SK-N-SH (cell line): ENCODE results near the gene HPCAL1. TPM values are rescaled to one million over a fixed set of nuclear protein-coding genes. Genes with fewer than 3 reads are reported as not detected.

Source experiments
- CTCF ChIA-PET: fragments of 300-600, 350-600 bp; formaldehyde crosslinking; extraction: SDS; loops from one replicate; lab custom pipeline; 2021; lab: Yijun Ruan, JAX
- POLR2A ChIA-PET: fragments of 350-600 bp; sonication (Branson Sonifier 250); formaldehyde crosslinking; extraction: SDS; loops from one replicate; lab custom pipeline; 2020; ENCODE audit warnings: antibody characterized with exemption, inconsistent platforms; lab: Yijun Ruan, JAX
- DNase-seq: peaks from one replicate; pipeline ENCODE4 v3.0.0; 2012
- H2AFZ ChIP-seq: fragments of 200-600 bp; sonication (generic); 2 replicates; pipeline ENCODE4 v1.8.1; 2016; ENCODE audit warnings: antibody characterized with exemption, mild to moderate bottlenecking, low read depth
- H3F3A ChIP-seq: fragments of 200-600 bp; sonication (generic); replicated peaks from 2 replicates; pipeline ENCODE3; 2016; ENCODE audit warnings: antibody characterized with exemption, mild to moderate bottlenecking; ENCODE audit not compliant: insufficient read depth
- H3K27ac ChIP-seq, 2 experiments: fragments of 200-500 bp in 1 of 2; fragments of 200-600 bp in 1 of 2; sonication (Bioruptor generic) in 1 of 2; sonication (generic), shearing (Covaris generic) in 1 of 2; 2 replicates each; pipeline versions ENCODE4 v1.5.1 to v1.6.1; 2014 to 2016; ENCODE audit warnings: low read depth in 2 of 2, inconsistent platforms in 1 of 2, low read length in 1 of 2, mild to moderate bottlenecking in 1 of 2, mixed read lengths in 1 of 2
- H3K27me3 ChIP-seq: fragments of 200-600 bp; sonication (generic), shearing (Covaris generic); 2 replicates; pipeline ENCODE4 v1.6.1; 2016; ENCODE audit warnings: mixed run types; ENCODE audit not compliant: insufficient read depth
- H3K36me3 ChIP-seq, 2 experiments: fragments of 200-500 bp in 1 of 2; fragments of 200-600 bp in 1 of 2; sonication (Bioruptor generic) in 1 of 2; sonication (generic) in 1 of 2; replicated peaks in 1 of 2; 2 replicates each; pipeline versions ENCODE3 to v1.5.1; 2014 to 2016; ENCODE audit warnings: low read length in 1 of 2, mild to moderate bottlenecking in 1 of 2; ENCODE audit not compliant: insufficient read depth in 2 of 2, control insufficient read depth in 1 of 2
- H3K4me1 ChIP-seq, 2 experiments: fragments of 200-500 bp in 1 of 2; fragments of 200-600 bp in 1 of 2; sonication (Bioruptor generic) in 1 of 2; sonication (generic), shearing (Covaris generic) in 1 of 2; 2 replicates each; pipeline versions ENCODE4 v1.5.1 to v1.6.1; 2014 to 2016; ENCODE audit warnings: low read depth in 1 of 2, low read length in 1 of 2, mixed run types in 1 of 2; ENCODE audit not compliant: insufficient read depth in 2 of 2, control insufficient read depth in 1 of 2
- H3K4me2 ChIP-seq: fragments of 200-600 bp; sonication (generic), shearing (Covaris generic); 2 replicates; pipeline ENCODE4 v1.6.1; 2017; ENCODE audit warnings: mixed run types
- H3K4me3 ChIP-seq, 2 experiments: fragments of 200-500 bp in 1 of 2; fragments of 200-600 bp in 1 of 2; sonication (Bioruptor generic) in 1 of 2; sonication (generic), shearing (Covaris generic) in 1 of 2; 2 replicates each; pipeline versions ENCODE4 v1.5.1 to v1.8.1; 2014 to 2016; ENCODE audit warnings: low read depth in 2 of 2, inconsistent platforms in 1 of 2, low read length in 1 of 2, mild to moderate bottlenecking in 1 of 2, mixed read lengths in 1 of 2, moderate library complexity in 1 of 2
- H3K79me2 ChIP-seq: fragments of 200-600 bp; sonication (generic); 2 replicates; pipeline ENCODE4 v1.8.1; 2017; ENCODE audit warnings: mild to moderate bottlenecking; ENCODE audit not compliant: insufficient read depth
- H3K9ac ChIP-seq: fragments of 200-600 bp; sonication (generic); 2 replicates; pipeline ENCODE4 v1.6.1; 2017; ENCODE audit warnings: mixed run types
- H3K9me2 ChIP-seq: fragments of 200-600 bp; sonication (generic); 2 replicates; pipeline ENCODE4 v1.6.1; 2017; ENCODE audit warnings: mixed run types
- H3K9me3 ChIP-seq: fragments of 200-600 bp; sonication (generic); 2 replicates; pipeline ENCODE4 v1.6.1; 2017; ENCODE audit warnings: mixed run types, mild to moderate bottlenecking, moderate library complexity
- H4K20me1 ChIP-seq: fragments of 200-600 bp; sonication (generic); 2 replicates; pipeline ENCODE4 v1.6.1; 2017; ENCODE audit warnings: mild to moderate bottlenecking, mixed run types; ENCODE audit not compliant: insufficient read depth
- CHD2 ChIP-seq: fragments of 150-350 bp; IDR thresholded peaks from 2 replicates; pipeline ENCODE4 v1.6.1; 2018; ENCODE audit warnings: low read length; ENCODE audit not compliant: partially characterized antibody
- FOSL2 ChIP-seq: IDR thresholded peaks from 2 replicates; pipeline ENCODE4 v1.4.0; 2012; ENCODE audit warnings: low read depth, mild to moderate bottlenecking, moderate library complexity, borderline replicate concordance
- FOXM1 ChIP-seq: IDR thresholded peaks from 2 replicates; pipeline ENCODE4 v1.4.0; 2012; ENCODE audit warnings: low read depth, mild to moderate bottlenecking
- GABPA ChIP-seq: IDR thresholded peaks from 2 replicates; pipeline ENCODE4 v1.4.0; 2012; ENCODE audit warnings: low read depth, mild to moderate bottlenecking
- GATA2 ChIP-seq: sonication (generic); formaldehyde crosslinking; IDR thresholded peaks from 2 replicates; pipeline ENCODE4 v1.5.0; 2020; ENCODE audit warnings: mild to moderate bottlenecking, missing genetic modification reagents
- NRF1 ChIP-seq: IDR thresholded peaks from 2 replicates; pipeline ENCODE4 v1.6.1; 2012; ENCODE audit warnings: low read depth, mild to moderate bottlenecking, low read length
- RAD21 ChIP-seq: IDR thresholded peaks from 2 replicates; pipeline ENCODE4 v1.6.1; 2012; ENCODE audit warnings: mild to moderate bottlenecking, low read length
- RCOR1 ChIP-seq: fragments of 150-350 bp; IDR thresholded peaks from 2 replicates; pipeline ENCODE4 v1.6.1; 2017; ENCODE audit warnings: antibody characterized with exemption, low read length
- RFX5 ChIP-seq: IDR thresholded peaks from 2 replicates; pipeline ENCODE4 v1.6.1; 2012; ENCODE audit warnings: mild to moderate bottlenecking, improper control_type of control experiment, low read length
- RXRA ChIP-seq: IDR thresholded peaks from 2 replicates; pipeline ENCODE4 v1.4.0; 2012; ENCODE audit warnings: low read depth, mild to moderate bottlenecking, borderline replicate concordance
- SIN3A ChIP-seq: IDR thresholded peaks from 2 replicates; pipeline ENCODE4 v1.6.1; 2012; ENCODE audit warnings: low read depth, mild to moderate bottlenecking, low read length, moderate library complexity, borderline replicate concordance
- WGBS: methylation state at CpG from one replicate; pipeline ENCODE4 v1.1.6; 2017; ENCODE audit warnings: low lambda C conversion rate; 5-methylcytosine and 5-hydroxymethylcytosine counted together
- polyA plus RNA-seq, 3 experiments: library from polyadenylated mRNA; depleted of rRNA; stranded (reverse); fragments of >200 nt; gene quantifications; 2 replicates each; pipeline ENCODE4 v1.2.3, GENCODE V29; 2012
- TF ChIP-seq, protein P1 (sequence below): IDR thresholded peaks from 2 replicates; pipeline ENCODE4 v1.4.0; 2012; ENCODE audit warnings: low read depth, borderline replicate concordance
- TF ChIP-seq, protein P2 (sequence below): fragments of 150-350 bp; IDR thresholded peaks from 2 replicates; pipeline ENCODE4 v1.6.1; 2017; ENCODE audit warnings: antibody characterized with exemption, low read length, low read depth, borderline replicate concordance
- TF ChIP-seq, protein P3 (sequence below): fragments of 200-600 bp; sonication (generic); IDR thresholded peaks from 2 replicates; pipeline ENCODE4 v1.6.1; 2017; ENCODE audit warnings: antibody characterized with exemption, mild to moderate bottlenecking, moderate library complexity

Gene HPCAL1
- polyA plus RNA-seq, 1 of the 3 experiments (the other 2 are of a cell fraction): 77.0 TPM

DNA sequence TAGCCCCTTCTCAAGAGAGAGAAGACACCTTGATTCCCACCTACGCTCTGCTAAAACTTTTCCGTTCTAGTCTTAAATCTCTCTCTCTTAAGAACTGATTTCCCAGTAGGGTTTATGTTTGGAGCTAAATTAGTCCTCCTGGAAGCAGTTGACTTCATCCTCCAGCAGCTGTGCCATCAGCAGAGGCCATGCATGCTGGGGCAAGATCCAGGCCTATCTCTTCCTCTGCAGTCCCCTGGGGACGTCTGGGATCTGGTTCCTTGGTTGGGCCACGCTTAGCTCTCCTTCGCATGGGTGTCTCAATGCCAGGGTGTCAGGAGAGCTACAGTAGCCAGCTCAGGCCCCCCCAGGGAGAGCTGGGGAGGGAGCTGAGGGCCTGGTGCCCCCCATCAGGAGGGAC lies 49.7 kb downstream of the HPCAL1 start:
- Histone ChIP-seq H3K4me1 (peaks cover 0 to 29% of the 10 kb centered on the region in 2 experiments; a peak in 1 of 4 replicates), H3K9ac (no peak overlapping the region), H3K4me2 (no peak overlapping the region), H3K79me2 (peaks cover 4% of the 10 kb centered on the region; the same call in 1 of the 2 replicates), H2AFZ (no peak overlapping the region), H3K4me3 (no peak overlapping the region), H3K9me3 (no peaks in the 10 kb centered on the region), H3K9me2 (no peaks in the 10 kb centered on the region), H4K20me1 (peaks cover 8% of the 10 kb centered on the region; the same call in 1 of the 2 replicates), H3K27ac (peak overlapping the region in 1 of 2 experiments; percentile 47; a peak in 1 of 4 replicates), H3K27me3 (no peaks in the 10 kb centered on the region), H3K36me3 (no peaks in the 10 kb centered on the region), H3F3A (no peaks in the 10 kb centered on the region)
- TF ChIP-seq GATA2 (no peak), GABPA (no peak), RXRA (no peak), FOXM1 (no peak), FOSL2 (no peak), RCOR1 (no peak), NRF1 (no peak), RFX5 (no peak), SIN3A (no peak), RAD21 (no peak), CHD2 (no peak)
- TF ChIP-seq, protein P1, sequence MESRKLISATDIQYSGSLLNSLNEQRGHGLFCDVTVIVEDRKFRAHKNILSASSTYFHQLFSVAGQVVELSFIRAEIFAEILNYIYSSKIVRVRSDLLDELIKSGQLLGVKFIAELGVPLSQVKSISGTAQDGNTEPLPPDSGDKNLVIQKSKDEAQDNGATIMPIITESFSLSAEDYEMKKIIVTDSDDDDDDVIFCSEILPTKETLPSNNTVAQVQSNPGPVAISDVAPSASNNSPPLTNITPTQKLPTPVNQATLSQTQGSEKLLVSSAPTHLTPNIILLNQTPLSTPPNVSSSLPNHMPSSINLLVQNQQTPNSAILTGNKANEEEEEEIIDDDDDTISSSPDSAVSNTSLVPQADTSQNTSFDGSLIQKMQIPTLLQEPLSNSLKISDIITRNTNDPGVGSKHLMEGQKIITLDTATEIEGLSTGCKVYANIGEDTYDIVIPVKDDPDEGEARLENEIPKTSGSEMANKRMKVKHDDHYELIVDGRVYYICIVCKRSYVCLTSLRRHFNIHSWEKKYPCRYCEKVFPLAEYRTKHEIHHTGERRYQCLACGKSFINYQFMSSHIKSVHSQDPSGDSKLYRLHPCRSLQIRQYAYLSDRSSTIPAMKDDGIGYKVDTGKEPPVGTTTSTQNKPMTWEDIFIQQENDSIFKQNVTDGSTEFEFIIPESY: no peak
- TF ChIP-seq, protein P2, sequence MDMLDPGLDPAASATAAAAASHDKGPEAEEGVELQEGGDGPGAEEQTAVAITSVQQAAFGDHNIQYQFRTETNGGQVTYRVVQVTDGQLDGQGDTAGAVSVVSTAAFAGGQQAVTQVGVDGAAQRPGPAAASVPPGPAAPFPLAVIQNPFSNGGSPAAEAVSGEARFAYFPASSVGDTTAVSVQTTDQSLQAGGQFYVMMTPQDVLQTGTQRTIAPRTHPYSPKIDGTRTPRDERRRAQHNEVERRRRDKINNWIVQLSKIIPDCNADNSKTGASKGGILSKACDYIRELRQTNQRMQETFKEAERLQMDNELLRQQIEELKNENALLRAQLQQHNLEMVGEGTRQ: no peak
- TF ChIP-seq, protein P3, sequence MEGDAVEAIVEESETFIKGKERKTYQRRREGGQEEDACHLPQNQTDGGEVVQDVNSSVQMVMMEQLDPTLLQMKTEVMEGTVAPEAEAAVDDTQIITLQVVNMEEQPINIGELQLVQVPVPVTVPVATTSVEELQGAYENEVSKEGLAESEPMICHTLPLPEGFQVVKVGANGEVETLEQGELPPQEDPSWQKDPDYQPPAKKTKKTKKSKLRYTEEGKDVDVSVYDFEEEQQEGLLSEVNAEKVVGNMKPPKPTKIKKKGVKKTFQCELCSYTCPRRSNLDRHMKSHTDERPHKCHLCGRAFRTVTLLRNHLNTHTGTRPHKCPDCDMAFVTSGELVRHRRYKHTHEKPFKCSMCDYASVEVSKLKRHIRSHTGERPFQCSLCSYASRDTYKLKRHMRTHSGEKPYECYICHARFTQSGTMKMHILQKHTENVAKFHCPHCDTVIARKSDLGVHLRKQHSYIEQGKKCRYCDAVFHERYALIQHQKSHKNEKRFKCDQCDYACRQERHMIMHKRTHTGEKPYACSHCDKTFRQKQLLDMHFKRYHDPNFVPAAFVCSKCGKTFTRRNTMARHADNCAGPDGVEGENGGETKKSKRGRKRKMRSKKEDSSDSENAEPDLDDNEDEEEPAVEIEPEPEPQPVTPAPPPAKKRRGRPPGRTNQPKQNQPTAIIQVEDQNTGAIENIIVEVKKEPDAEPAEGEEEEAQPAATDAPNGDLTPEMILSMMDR: no peak
- CTCF ChIA-PET: interaction anchor here (0.9 to 2.5 kb wide), 6 partner anchors 10 to 57 kb away, joined by 3 to 13 read pairs (median 4); partner anchors contain the start of gene HPCAL1
- WGBS: 100% methylated on average over 5 of the region's 5 CpGs
- DNase-seq: no peak
- POLR2A ChIA-PET: no interaction called here
